ENCODE data around the gene ASCC1. TPM values are rescaled to one million over a fixed set of nuclear protein-coding genes. Genes with fewer than 3 reads are reported as not detected.
"Not testable (repeated sequence)": the region's sequence is repeated elsewhere in the genome, so short reads cannot be mapped to it uniquely, and the experiment has no call there.

The ASCC1 gene
- total RNA-seq, 1 experiment from 2014 or later: 51.3 TPM

- CTCF ChIA-PET: no interaction called here
- DNase-seq: no peak
- peaks cover 14% of the 10 kb centered on the region for H3K36me3 Mint-ChIP-seq (ENCODE audit: insufficient read depth, unreplicated experiment)
- H3K4me3 Mint-ChIP-seq (ENCODE audit: low read depth, unreplicated experiment): no peak overlapping the region
- no peak overlapping the region for H3K27ac Mint-ChIP-seq (ENCODE audit: unreplicated experiment)
- H3K4me1 Mint-ChIP-seq (ENCODE audit: low read depth, unreplicated experiment): no peaks in the 10 kb centered on the region
- H3K9me3 Mint-ChIP-seq (ENCODE audit: low read depth, unreplicated experiment): no peaks in the 10 kb centered on the region
- no peak for TF ChIP-seq CTCF (IDR thresholded peaks at IDR 0.05; ENCODE audit: unreplicated experiment)
- intact Hi-C loops (cut with micrococcal nuclease; ENCODE audit: unreplicated experiment): no loop called here
- H3K27me3 Mint-ChIP-seq (ENCODE audit: unreplicated experiment): no peaks in the 10 kb centered on the region
- no TSS peak for BruUV-seq (replicated peaks)
Observed at GRCh38 chr10:72158176-72158575, 57.9 kb downstream of the ASCC1 start.

GRCh38 chr10:72156223-72156622 is 59.9 kb downstream of the ASCC1 start:
- peaks cover 21% of the 10 kb centered on the region for H3K36me3 Mint-ChIP-seq (ENCODE audit: insufficient read depth, unreplicated experiment)
- no peaks in the 10 kb centered on the region for H3K9me3 Mint-ChIP-seq (ENCODE audit: low read depth, unreplicated experiment)
- no peak overlapping the region for H3K4me3 Mint-ChIP-seq (ENCODE audit: low read depth, unreplicated experiment)
- TF ChIP-seq CTCF (IDR thresholded peaks at IDR 0.05; ENCODE audit: unreplicated experiment): no peak
- H3K4me1 Mint-ChIP-seq (ENCODE audit: low read depth, unreplicated experiment): no peaks in the 10 kb centered on the region
- intact Hi-C loops (cut with micrococcal nuclease; ENCODE audit: unreplicated experiment): no loop called here
- no TSS peak for BruUV-seq (replicated peaks)
- no peak overlapping the region for H3K27ac Mint-ChIP-seq (ENCODE audit: unreplicated experiment)
- CTCF ChIA-PET: interaction anchor here (0.5 kb wide), 1 partner anchor 35 kb away, joined by 7 read pairs; no protein-coding TSS in a partner anchor
- no peak for DNase-seq
- H3K27me3 Mint-ChIP-seq (ENCODE audit: unreplicated experiment): no peaks in the 10 kb centered on the region

DNA sequence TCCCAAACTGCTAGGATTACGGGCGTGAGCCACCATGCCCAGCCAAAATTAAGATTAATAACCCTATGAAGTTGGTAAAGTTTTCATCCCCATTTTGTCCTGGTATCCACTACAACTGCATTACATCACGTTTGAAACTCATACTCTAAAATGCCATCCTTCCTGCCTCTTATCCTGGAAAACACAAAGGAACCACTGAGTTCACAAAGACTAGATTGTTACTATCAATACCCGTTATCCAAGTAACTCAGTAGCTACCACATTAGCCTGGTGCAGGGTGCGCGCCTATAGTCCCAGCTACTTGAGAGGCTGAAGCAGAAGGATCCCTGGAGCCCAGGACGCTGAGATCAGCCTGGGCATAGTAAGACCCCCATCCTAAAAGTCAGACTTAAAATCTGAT is 63.8 kb downstream of the ASCC1 start:
- BruUV-seq (replicated peaks): no TSS peak
- no peaks in the 10 kb centered on the region for H3K27me3 Mint-ChIP-seq (ENCODE audit: unreplicated experiment)
- H3K4me3 Mint-ChIP-seq (ENCODE audit: low read depth, unreplicated experiment): no peak overlapping the region
- H3K36me3 Mint-ChIP-seq (ENCODE audit: insufficient read depth, unreplicated experiment): peaks cover 13% of the 10 kb centered on the region
- TF ChIP-seq CTCF (IDR thresholded peaks at IDR 0.05; ENCODE audit: unreplicated experiment): no peak
- no peaks in the 10 kb centered on the region for H3K9me3 Mint-ChIP-seq (ENCODE audit: low read depth, unreplicated experiment)
- H3K4me1 Mint-ChIP-seq (ENCODE audit: low read depth, unreplicated experiment): no peaks in the 10 kb centered on the region
- no peak for DNase-seq
- H3K27ac Mint-ChIP-seq (ENCODE audit: unreplicated experiment): no peak overlapping the region
- intact Hi-C loops (cut with micrococcal nuclease; ENCODE audit: unreplicated experiment): no loop called here
- CTCF ChIA-PET: interaction anchor here (0.7 kb wide), 1 partner anchor 157 kb away, joined by 3 read pairs; no protein-coding TSS in a partner anchor

GRCh38 chr10:72150746-72151478 is 65.2 kb downstream of the ASCC1 start:
- H3K27ac Mint-ChIP-seq (ENCODE audit: unreplicated experiment); DNase-seq; H3K9me3 Mint-ChIP-seq (ENCODE audit: low read depth, unreplicated experiment); H3K4me1 Mint-ChIP-seq (ENCODE audit: low read depth, unreplicated experiment); H3K27me3 Mint-ChIP-seq (ENCODE audit: unreplicated experiment); CTCF ChIA-PET; intact Hi-C loops (cut with micrococcal nuclease; ENCODE audit: unreplicated experiment); BruUV-seq (replicated peaks); H3K4me3 Mint-ChIP-seq (ENCODE audit: low read depth, unreplicated experiment): not testable (repeated sequence)
- peaks cover 13% of the 10 kb centered on the region for H3K36me3 Mint-ChIP-seq (ENCODE audit: insufficient read depth, unreplicated experiment)

DNA sequence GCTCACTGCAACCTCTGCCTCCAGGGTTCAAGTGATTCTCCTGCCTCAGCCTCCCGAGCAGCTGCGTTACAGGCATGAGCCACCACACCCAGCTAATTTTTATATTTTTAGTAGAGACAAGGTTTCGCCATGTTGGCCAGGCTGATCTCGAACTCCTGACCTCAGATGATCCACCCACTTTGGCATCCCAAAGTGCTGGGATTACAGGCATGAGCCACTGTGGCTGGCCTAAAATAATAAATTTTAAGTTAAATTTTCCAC is 68.8 kb downstream of the ASCC1 start:
- H3K36me3 Mint-ChIP-seq (ENCODE audit: insufficient read depth, unreplicated experiment): peaks cover 10% of the 10 kb centered on the region
- H3K9me3 Mint-ChIP-seq (ENCODE audit: low read depth, unreplicated experiment); H3K27ac Mint-ChIP-seq (ENCODE audit: unreplicated experiment); intact Hi-C loops (cut with micrococcal nuclease; ENCODE audit: unreplicated experiment); CTCF ChIA-PET; H3K4me3 Mint-ChIP-seq (ENCODE audit: low read depth, unreplicated experiment); H3K4me1 Mint-ChIP-seq (ENCODE audit: low read depth, unreplicated experiment); BruUV-seq (replicated peaks); DNase-seq; H3K27me3 Mint-ChIP-seq (ENCODE audit: unreplicated experiment): not testable (repeated sequence)
